HG03469 (cell line): Measurements from ENCODE around the gene TUT4.

Experiments used
- ATAC-seq: cut with Tn5 transposase; IDR thresholded peaks from one replicate; pipeline ENCODE4 v1.9.1; 2021; ENCODE audit warnings: mild to moderate bottlenecking, moderate library complexity, moderate number of reproducible peaks; ENCODE audit not compliant: unreplicated experiment

The TUT4 gene

GRCh38 chr1:52473039-52473438, 79.9 kb downstream of the TUT4 start:
- no peak for ATAC-seq

DNA sequence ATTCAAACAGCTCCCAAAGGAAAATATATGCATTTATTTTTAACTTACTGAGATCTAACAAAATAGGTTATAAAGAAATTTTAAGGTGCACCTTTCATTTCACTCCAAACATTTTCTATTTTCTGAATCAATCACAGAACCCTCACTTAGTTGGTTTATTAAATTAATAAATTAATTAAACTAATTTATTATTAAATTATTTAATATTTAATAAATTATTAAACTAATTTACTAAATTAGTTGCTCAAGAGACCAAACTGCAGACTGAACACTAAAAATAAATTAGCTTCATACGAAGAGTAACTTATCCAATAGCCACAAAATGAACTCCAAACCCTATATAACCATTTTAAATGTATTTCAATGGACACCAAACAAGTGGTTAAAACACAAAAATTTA, 80.5 kb downstream of the TUT4 start:
- ATAC-seq, result no peak

DNA sequence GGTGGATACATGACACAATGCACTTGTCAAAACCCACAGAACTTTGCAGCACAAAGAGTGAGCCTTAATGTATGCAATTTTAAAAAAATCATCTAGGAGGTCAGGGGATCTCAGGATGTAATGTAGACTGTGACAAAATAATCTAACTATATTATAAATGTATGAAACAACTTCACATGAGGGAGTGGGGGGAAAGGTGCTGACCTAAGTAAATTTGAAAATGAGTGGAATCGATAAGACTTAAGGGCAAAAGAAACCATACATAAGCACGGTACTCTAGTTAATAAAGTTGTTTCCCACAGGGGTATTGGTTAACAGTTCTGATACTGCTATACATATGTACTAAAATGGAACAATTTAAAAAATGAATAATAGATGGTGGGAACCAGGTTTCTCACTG, 83.8 kb downstream of the TUT4 start:
- ATAC-seq, result no peak

- ATAC-seq, result no peak
These were observed 89.0 kb downstream of the TUT4 start for GRCh38 chr1:52463891-52464290.

DNA sequence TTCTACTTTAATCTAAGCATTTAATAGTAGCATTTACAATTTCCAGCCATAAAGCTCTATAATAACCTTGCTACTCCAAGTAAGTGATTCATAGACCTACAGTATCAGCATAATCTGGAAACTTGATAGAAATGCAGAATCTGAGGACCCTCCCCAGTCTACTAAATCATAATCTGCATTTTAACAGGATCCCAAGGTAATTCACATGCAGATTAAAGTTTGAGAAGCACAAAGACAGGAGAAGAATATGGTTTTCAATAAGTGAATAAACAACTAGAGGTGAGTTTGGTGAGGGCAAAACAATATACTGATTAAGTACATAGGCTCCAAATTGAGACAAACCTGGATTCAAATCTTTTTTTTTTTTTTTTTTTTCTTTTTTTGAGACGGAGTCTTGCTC, 91.1 kb downstream of the TUT4 start:
- ATAC-seq, result no peak

GRCh38 chr1:52460694-52461093, 92.2 kb downstream of the TUT4 start:
- no peak for ATAC-seq

- no peak for ATAC-seq
These were observed 97.2 kb downstream of the TUT4 start for GRCh38 chr1:52455686-52456085.

- ATAC-seq, result no peak
These were observed 98.1 kb downstream of the TUT4 start for GRCh38 chr1:52454779-52455178.

- ATAC-seq, result no peak
These were observed 98.8 kb downstream of the TUT4 start for GRCh38 chr1:52454127-52454526.

- no peak for ATAC-seq
These were observed 108.4 kb downstream of the TUT4 start for GRCh38 chr1:52444463-52444862.

DNA sequence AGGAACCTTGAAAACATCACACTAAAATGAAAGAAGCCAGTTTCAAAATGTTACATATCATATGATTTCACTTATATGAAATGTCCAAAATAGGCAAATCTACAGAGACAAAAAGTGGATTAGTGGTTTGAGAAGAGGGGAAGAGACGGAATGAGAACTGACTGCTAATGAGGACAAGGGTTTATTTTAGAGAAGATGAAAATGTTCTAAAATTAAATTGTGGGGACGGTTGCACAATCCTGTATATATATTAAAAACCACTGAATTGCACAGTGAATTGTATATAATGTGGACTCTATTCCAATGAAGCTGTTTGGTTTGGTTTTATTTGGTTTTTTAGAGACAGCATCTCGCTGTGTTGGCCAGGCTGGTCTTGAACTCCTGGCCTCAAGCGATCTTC, 112.9 kb downstream of the TUT4 start:
- no peak for ATAC-seq

GRCh38 chr1:52436817-52437216, 116.1 kb downstream of the TUT4 start:
- no peak for ATAC-seq

DNA sequence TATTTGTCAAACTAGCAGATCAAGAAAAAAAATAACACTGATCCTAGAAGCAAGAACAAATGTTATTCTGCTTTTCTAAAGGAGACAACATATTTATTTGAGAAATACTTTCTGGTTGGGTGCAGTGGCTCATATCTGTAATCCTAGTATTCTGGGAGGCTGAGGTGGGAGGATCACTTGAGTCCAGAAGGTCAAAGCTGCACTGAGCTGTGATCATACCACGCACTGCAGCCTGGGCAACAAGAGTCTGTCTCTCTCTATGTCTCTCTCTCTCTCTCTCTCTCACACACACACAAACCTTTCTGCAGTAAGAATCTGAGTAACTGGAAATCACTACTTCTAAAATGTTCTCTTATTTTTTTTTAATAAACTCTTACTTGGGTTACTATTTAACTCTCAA, 117.2 kb downstream of the TUT4 start:
- no peak for ATAC-seq

- no peak for ATAC-seq
These were observed 117.7 kb downstream of the TUT4 start for GRCh38 chr1:52435211-52435610.

DNA sequence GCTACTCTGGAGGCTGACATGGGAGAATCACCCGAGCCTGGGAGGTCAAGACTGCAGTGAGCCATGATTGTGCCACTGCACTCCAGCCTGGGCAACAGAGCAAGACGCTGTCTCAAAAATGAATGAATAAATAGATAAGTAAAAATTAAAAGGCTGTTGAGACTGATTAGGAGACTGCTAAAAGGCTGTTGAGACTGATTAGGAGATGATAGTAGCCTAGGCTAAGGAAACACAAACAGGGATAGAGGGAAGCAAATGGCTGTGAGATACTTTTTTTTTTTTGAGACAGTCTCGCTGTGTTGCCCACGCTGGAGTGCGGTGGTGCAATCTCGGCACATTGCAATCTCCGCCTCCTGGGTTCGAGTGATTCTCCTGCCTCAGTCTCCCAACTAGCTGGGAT, 120.1 kb downstream of the TUT4 start:
- no peak for ATAC-seq

DNA sequence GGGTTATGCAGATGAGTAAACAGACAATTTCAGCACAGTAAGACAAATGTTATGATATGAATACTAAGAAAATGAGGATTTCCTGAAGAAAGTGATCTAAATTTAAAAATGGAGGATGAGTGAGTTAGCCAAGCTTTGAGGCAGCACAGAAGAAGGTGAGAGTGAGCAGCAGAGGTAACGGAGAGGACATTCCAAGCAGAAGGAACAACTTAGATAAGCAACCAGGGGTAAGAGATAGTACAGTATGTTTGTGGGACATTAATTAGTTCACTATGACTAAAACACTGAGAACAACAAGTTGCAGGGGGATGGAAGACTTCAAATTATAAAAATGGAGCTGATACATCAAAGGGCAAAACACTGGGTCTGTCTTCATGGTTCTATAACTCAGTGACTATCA, 125.7 kb downstream of the TUT4 start:
- no peak for ATAC-seq

GRCh38 chr1:52426371-52426770, 126.5 kb downstream of the TUT4 start:
- no peak for ATAC-seq

DNA sequence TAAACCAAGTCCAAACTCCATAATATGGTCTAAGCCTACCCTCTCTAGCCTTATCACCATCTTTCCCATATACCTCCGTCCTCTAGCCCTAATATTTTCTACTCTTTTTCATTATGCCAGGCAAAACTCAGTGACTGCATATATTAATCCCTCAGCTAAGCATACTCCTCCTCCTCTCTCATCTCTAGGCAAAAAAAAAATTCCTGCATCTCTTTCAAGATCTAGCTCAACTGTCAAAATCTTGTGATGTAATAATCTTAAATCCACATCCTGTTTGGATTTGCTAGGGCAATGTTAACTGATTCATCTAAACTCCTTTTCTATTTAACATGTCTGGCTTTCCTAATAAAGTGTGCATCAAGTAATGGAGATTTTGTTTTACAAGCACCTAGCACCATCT, 128.1 kb downstream of the TUT4 start:
- no peak for ATAC-seq

DNA sequence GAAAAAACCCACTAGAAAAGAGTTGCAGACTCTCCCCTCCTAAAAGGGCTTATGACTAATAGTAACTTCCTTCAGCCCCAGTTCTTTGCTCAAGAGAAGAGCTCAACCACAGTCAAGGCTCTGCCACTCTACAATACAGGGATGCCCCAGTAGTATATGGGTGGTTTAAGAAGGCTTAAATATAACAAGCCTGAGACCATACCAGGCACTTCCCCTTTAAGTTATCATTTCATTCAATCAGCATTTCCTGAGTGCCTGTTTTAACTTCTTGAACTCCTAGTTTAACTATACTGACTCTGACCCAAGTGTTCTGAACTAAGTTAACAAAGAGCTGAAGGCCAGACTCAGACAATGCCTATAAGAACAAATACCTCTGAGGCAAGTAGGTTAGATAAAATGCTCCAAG, 128.7 kb downstream of the TUT4 start:
- ATAC-seq, result no peak

DNA sequence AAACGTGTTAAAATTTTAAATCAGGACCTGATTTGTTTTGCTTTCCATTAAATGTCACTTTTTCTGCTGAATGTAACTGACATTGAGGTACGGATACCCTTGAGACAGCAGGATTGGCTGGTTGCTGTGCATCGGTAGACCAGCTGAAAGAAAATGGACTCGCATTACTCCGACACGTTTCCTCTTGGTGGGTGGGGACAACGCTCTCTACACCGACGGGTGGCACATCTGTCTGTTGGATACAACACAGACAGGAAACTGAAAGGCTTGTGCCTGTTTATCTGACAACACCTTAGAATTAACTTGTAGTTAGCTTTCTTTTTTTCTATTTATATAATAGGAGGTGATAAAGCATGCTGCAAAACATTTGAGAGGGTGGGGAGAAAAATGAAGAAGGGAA, 129.1 kb downstream of the TUT4 start:
- ATAC-seq, result no peak

- no peak for ATAC-seq
These were observed 129.8 kb downstream of the TUT4 start for GRCh38 chr1:52423055-52423454.

- no peak for ATAC-seq
These were observed 132.2 kb downstream of the TUT4 start for GRCh38 chr1:52420713-52421112.

DNA sequence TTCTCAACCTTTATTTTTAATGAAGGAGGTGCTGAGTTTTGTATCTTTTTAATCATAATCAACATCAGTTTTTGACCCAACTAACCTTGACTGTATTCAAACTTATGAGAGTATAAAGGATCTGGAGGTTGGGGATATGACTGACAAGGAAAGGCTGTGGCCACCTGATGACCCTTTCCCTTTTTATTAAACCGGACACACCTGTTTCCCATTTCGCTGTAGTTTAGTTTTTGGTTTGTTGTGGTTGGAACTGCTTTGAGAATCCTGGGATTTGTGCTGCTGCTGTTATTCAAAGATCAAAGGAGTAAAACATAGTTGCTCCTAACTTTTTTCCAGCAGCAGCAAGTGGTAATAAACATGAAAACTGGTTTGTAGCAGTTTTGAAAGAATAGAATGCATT, 136.1 kb downstream of the TUT4 start:
- no peak for ATAC-seq

DNA sequence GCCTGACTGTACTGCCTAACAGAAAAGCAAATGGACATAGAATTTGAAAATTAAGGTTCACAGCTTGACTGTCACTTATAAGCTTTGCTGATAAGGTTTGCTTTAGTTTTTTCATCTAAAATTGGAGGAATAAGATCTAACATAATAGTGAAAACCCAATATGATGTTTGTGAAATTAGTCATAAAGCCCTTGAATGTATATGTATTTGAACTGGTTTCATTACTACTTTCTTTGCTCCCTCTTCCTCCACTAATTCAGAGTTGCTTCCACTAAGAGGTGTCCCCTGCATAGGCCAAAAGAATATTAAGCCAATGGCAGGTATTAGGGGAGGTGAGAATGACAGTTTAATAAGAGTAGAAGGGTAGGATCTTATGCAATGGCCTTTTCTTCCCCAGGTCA, 137.9 kb downstream of the TUT4 start:
- ATAC-seq, result no peak
